Mesendoderm (in vitro differentiated cells): Measurements from ENCODE around the gene NSMCE1.
"Not testable (repeated sequence)": the region's sequence is repeated elsewhere in the genome, so short reads cannot be mapped to it uniquely, and the experiment has no call there.

Experiments
- DNase-seq: peaks from one replicate; pipeline ENCODE4 v3.0.0; 2013
- H2AK5ac ChIP-seq: 2 replicates; pipeline ENCODE4 v1.6.1; 2013; ENCODE audit warnings: low read length, inconsistent platforms
- H2BK120ac ChIP-seq: 2 replicates; pipeline ENCODE4 v1.6.1; 2013; ENCODE audit warnings: low read depth, mild to moderate bottlenecking, low read length, moderate library complexity, mixed read lengths
- H2BK15ac ChIP-seq: replicated peaks from 2 replicates; pipeline ENCODE4 v1.6.1; 2013; ENCODE audit warnings: low read depth, mild to moderate bottlenecking, moderate library complexity
- H2BK5ac ChIP-seq: 2 replicates; pipeline ENCODE4 v1.6.1; 2013; ENCODE audit warnings: low read length, inconsistent platforms
- H3K18ac ChIP-seq: 2 replicates; pipeline ENCODE4 v1.6.1; 2013; ENCODE audit warnings: mild to moderate bottlenecking, low read length, mixed read lengths
- H3K23ac ChIP-seq: one replicate; pipeline ENCODE4 v1.6.1; 2013; ENCODE audit warnings: low read length
- H3K27ac ChIP-seq: 2 replicates; pipeline ENCODE4 v1.5.1; 2013; ENCODE audit warnings: low read depth, mild to moderate bottlenecking, inconsistent platforms, low read length, moderate library complexity
- H3K27me3 ChIP-seq: 2 replicates; pipeline ENCODE4 v1.6.1; 2013; ENCODE audit warnings: low read length, control low read depth, mild to moderate bottlenecking, inconsistent platforms; ENCODE audit not compliant: insufficient read depth, poor library complexity
- H3K36me3 ChIP-seq: 2 replicates; pipeline ENCODE4 v1.6.1; 2013; ENCODE audit warnings: low read length, inconsistent platforms; ENCODE audit not compliant: control insufficient read depth, insufficient read depth
- H3K4ac ChIP-seq: one replicate; pipeline ENCODE4 v1.6.1; 2013; ENCODE audit warnings: low read depth, mild to moderate bottlenecking, low read length, moderate library complexity
- H3K4me1 ChIP-seq: 2 replicates; pipeline ENCODE4 v1.6.1; 2013; ENCODE audit warnings: low read depth, low read length, inconsistent platforms; ENCODE audit not compliant: control insufficient read depth
- H3K4me2 ChIP-seq: 2 replicates; pipeline ENCODE4 v1.6.1; 2013; ENCODE audit warnings: low read length
- H3K4me3 ChIP-seq: 2 replicates; pipeline ENCODE4 v1.5.1; 2013; ENCODE audit warnings: mild to moderate bottlenecking, low read length
- H3K56ac ChIP-seq: one replicate; pipeline ENCODE4 v1.6.1; 2013; ENCODE audit warnings: low read length
- H3K79me1 ChIP-seq: 2 replicates; pipeline ENCODE4 v1.6.1; 2013; ENCODE audit warnings: low read length, inconsistent platforms
- H3K79me2 ChIP-seq: 2 replicates; pipeline ENCODE4 v1.6.1; 2013; ENCODE audit warnings: mild to moderate bottlenecking, low read length; ENCODE audit not compliant: control insufficient read depth, insufficient read depth
- H3K9ac ChIP-seq: 2 replicates; pipeline ENCODE4 v1.6.1; 2013; ENCODE audit warnings: low read length, inconsistent platforms
- H4K5ac ChIP-seq: one replicate; pipeline ENCODE4 v1.6.1; 2013; ENCODE audit warnings: low read length
- H4K8ac ChIP-seq: one replicate; pipeline ENCODE4 v1.6.1; 2013; ENCODE audit warnings: low read depth, mild to moderate bottlenecking, control low read depth, low read length, moderate library complexity
- WGBS: extraction: QIAGEN DNeasy Blood & Tissue Kit; methylation state at CpG from one replicate; pipeline ENCODE4 v1.1.7; 2013; ENCODE audit warnings: low lambda C conversion rate, missing lambda C conversion rate; ENCODE audit not compliant: insufficient coverage; ENCODE audit errors: extremely low coverage; 5-methylcytosine and 5-hydroxymethylcytosine counted together

The NSMCE1 gene

GRCh38 chr16:27281243-27281642 lies 12.7 kb upstream of the NSMCE1 start:
- no CpG with 5 or more reads among the region's 7 CpGs for WGBS
- Histone ChIP-seq H3K79me1 (no peaks in the 10 kb centered on the region), H3K4ac (no peak overlapping the region), H3K79me2 (no peaks in the 10 kb centered on the region), H3K56ac (no peak overlapping the region), H2AK5ac (no peak overlapping the region), H3K27me3 (no peaks in the 10 kb centered on the region), H3K9ac (no peak overlapping the region), H3K27ac (no peak overlapping the region), H2BK5ac (no peak overlapping the region), H2BK15ac (no peak overlapping the region), H4K8ac (no peak overlapping the region), H3K36me3 (no peaks in the 10 kb centered on the region), H4K5ac (no peak overlapping the region), H3K23ac (no peak overlapping the region), H3K4me3 (no peak overlapping the region), H2BK120ac (no peak overlapping the region), H3K4me1 (no peaks in the 10 kb centered on the region), H3K4me2 (no peak overlapping the region), H3K18ac (no peak overlapping the region)
- no peak for DNase-seq

GRCh38 chr16:27275394-27275793 lies 6.8 kb upstream of the NSMCE1 start:
- no peaks in the 10 kb centered on the region for H3K79me2 ChIP-seq
- no peak overlapping the region for H2AK5ac ChIP-seq
- WGBS, result no CpG with 5 or more reads among the region's 1 CpG
- no peak overlapping the region for H2BK120ac ChIP-seq
- no peak overlapping the region for H3K4me2 ChIP-seq
- H3K56ac ChIP-seq, result no peak overlapping the region
- no peak overlapping the region for H3K4me3 ChIP-seq
- H3K4ac ChIP-seq, result no peak overlapping the region
- H4K5ac ChIP-seq, result no peak overlapping the region
- H4K8ac ChIP-seq, result no peak overlapping the region
- H2BK15ac ChIP-seq, result no peak overlapping the region
- H3K36me3 ChIP-seq, result no peaks in the 10 kb centered on the region
- DNase-seq, result no peak
- no peaks in the 10 kb centered on the region for H3K79me1 ChIP-seq
- H3K23ac ChIP-seq, result no peak overlapping the region
- no peak overlapping the region for H2BK5ac ChIP-seq
- H3K18ac ChIP-seq, result no peak overlapping the region
- H3K27me3 ChIP-seq, result no peaks in the 10 kb centered on the region
- H3K27ac ChIP-seq, result no peak overlapping the region
- H3K9ac ChIP-seq, result no peak overlapping the region
- H3K4me1 ChIP-seq, result no peaks in the 10 kb centered on the region

- not testable (repeated sequence) for H2AK5ac ChIP-seq, H2BK5ac ChIP-seq, H3K79me2 ChIP-seq, H3K4me3 ChIP-seq, H3K9ac ChIP-seq, H3K4me1 ChIP-seq, H3K36me3 ChIP-seq, H3K79me1 ChIP-seq, H3K4ac ChIP-seq, H4K8ac ChIP-seq, H4K5ac ChIP-seq, H3K4me2 ChIP-seq, H3K56ac ChIP-seq, H3K23ac ChIP-seq, DNase-seq, H3K18ac ChIP-seq, H2BK120ac ChIP-seq, H3K27me3 ChIP-seq, H3K27ac ChIP-seq, H2BK15ac ChIP-seq
- WGBS, result no CpG with 5 or more reads among the region's 7 CpGs
Observed at GRCh38 chr16:27274424-27274874, 5.9 kb upstream of the NSMCE1 start.

- H3K56ac ChIP-seq, result no peak overlapping the region
- peak overlapping the region; percentile 14 for H4K8ac ChIP-seq
- DNase-seq, result no peak
- no CpG with 5 or more reads among the region's 8 CpGs for WGBS
- H3K4me1 ChIP-seq, result peaks cover 1% of the 10 kb centered on the region
- no peak overlapping the region for H2BK15ac ChIP-seq
- no peak overlapping the region for H3K27ac ChIP-seq
- H2BK120ac ChIP-seq, result no peak overlapping the region
- no peak overlapping the region for H3K9ac ChIP-seq
- H2AK5ac ChIP-seq, result no peak overlapping the region
- H2BK5ac ChIP-seq, result no peak overlapping the region
- H3K36me3 ChIP-seq, result no peaks in the 10 kb centered on the region
- H3K27me3 ChIP-seq, result no peaks in the 10 kb centered on the region
- no peak overlapping the region for H3K23ac ChIP-seq
- H3K4me3 ChIP-seq, result no peak overlapping the region
- no peaks in the 10 kb centered on the region for H3K79me2 ChIP-seq
- no peaks in the 10 kb centered on the region for H3K79me1 ChIP-seq
- H3K4me2 ChIP-seq, result no peak overlapping the region
- no peak overlapping the region for H3K4ac ChIP-seq
- H4K5ac ChIP-seq, result no peak overlapping the region
- no peak overlapping the region for H3K18ac ChIP-seq
Observed at GRCh38 chr16:27273670-27274423, 5.3 kb upstream of the NSMCE1 start.

GRCh38 chr16:27273330-27273669 lies 4.7 kb upstream of the NSMCE1 start:
- no peak overlapping the region for H4K5ac ChIP-seq
- H3K27me3 ChIP-seq, result no peaks in the 10 kb centered on the region
- H3K79me1 ChIP-seq, result no peaks in the 10 kb centered on the region
- H4K8ac ChIP-seq, result peak overlapping the region; percentile 14
- H3K27ac ChIP-seq, result no peak overlapping the region
- no peak overlapping the region for H3K4me2 ChIP-seq
- no peak overlapping the region for H3K56ac ChIP-seq
- peaks cover 2% of the 10 kb centered on the region for H3K4me1 ChIP-seq
- no peak for DNase-seq
- H3K23ac ChIP-seq, result no peak overlapping the region
- H2BK120ac ChIP-seq, result no peak overlapping the region
- no peaks in the 10 kb centered on the region for H3K79me2 ChIP-seq
- H2AK5ac ChIP-seq, result no peak overlapping the region
- no peak overlapping the region for H3K9ac ChIP-seq
- H2BK5ac ChIP-seq, result no peak overlapping the region
- no peak overlapping the region for H3K4me3 ChIP-seq
- no peak overlapping the region for H3K18ac ChIP-seq
- no peaks in the 10 kb centered on the region for H3K36me3 ChIP-seq
- no peak overlapping the region for H2BK15ac ChIP-seq
- WGBS, result no CpG with 5 or more reads among the region's 4 CpGs
- H3K4ac ChIP-seq, result no peak overlapping the region

GRCh38 chr16:27272697-27273096 lies 4.1 kb upstream of the NSMCE1 start:
- H3K79me1 ChIP-seq, H3K18ac ChIP-seq, H3K4ac ChIP-seq, H2BK15ac ChIP-seq, H3K36me3 ChIP-seq, H3K56ac ChIP-seq, H3K27me3 ChIP-seq, H2BK5ac ChIP-seq, H4K8ac ChIP-seq, H3K4me1 ChIP-seq, H3K79me2 ChIP-seq, H2BK120ac ChIP-seq, H3K9ac ChIP-seq, H3K4me2 ChIP-seq, H3K27ac ChIP-seq, H3K23ac ChIP-seq, H4K5ac ChIP-seq, DNase-seq, H2AK5ac ChIP-seq, H3K4me3 ChIP-seq: not testable (repeated sequence)
- WGBS, result no CpG with 5 or more reads among the region's 7 CpGs
